ENCODE data around the gene WNT6. TPM values are rescaled to one million over a fixed set of nuclear protein-coding genes. Genes with fewer than 3 reads are reported as not detected.

WNT6 gene
- total and polyA plus RNA-seq, 10 of the 15 experiments (the other 5 are each of a cell fraction or from before 2014, with no cell fraction given): 0.11 to 0.44 (median 0.22) TPM; not detected in 5

DNA sequence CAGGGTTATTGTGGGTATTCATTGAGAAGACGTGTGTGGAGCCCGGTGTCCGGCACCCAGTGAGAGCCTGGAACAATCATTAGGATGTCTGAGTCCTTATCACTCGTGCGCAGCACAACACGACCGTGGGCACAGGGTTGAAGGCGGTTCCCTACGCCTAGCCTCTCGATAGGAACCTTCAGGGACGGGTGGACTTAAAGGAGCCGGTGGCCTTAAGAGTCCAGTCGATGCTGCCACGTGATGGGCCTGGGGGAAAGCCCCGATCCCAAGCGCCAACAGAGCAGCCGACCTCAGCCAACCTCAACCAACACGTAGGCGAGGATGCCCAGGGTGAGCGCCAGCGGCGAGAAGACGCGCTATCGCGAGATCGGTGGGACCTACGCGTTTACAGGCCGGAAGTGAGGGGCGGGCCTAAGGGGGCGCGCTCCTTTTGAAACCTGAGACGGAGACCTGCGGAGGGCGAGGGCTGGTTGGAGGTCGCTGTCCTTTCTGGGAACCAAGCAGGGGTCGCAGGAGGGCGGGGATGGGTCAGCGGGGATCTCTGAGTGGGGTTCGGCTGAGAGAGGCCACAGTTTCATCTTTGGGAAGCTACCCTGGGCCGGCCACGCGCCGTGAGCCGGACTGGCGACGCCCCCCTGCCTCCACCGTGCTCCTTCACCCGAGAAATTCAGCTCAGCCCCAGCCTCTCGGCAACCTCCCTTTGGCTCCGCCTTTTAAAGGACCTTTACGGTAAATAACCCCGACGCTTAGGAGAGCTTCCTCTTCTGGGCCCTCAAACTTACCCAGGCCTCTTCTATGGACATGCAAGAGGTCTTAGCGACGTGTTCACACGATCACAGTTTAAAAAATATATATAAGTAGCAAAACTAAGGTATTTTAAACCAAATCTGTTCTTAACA, 49.4 kb downstream of the WNT6 start (continued):
- TF ChIP-seq, protein P1, sequence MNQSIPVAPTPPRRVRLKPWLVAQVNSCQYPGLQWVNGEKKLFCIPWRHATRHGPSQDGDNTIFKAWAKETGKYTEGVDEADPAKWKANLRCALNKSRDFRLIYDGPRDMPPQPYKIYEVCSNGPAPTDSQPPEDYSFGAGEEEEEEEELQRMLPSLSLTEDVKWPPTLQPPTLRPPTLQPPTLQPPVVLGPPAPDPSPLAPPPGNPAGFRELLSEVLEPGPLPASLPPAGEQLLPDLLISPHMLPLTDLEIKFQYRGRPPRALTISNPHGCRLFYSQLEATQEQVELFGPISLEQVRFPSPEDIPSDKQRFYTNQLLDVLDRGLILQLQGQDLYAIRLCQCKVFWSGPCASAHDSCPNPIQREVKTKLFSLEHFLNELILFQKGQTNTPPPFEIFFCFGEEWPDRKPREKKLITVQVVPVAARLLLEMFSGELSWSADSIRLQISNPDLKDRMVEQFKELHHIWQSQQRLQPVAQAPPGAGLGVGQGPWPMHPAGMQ (IDR thresholded peaks at IDR 0.05; ENCODE audit: borderline replicate concordance): peak; percentile 89
- TF ChIP-seq, protein P2, sequence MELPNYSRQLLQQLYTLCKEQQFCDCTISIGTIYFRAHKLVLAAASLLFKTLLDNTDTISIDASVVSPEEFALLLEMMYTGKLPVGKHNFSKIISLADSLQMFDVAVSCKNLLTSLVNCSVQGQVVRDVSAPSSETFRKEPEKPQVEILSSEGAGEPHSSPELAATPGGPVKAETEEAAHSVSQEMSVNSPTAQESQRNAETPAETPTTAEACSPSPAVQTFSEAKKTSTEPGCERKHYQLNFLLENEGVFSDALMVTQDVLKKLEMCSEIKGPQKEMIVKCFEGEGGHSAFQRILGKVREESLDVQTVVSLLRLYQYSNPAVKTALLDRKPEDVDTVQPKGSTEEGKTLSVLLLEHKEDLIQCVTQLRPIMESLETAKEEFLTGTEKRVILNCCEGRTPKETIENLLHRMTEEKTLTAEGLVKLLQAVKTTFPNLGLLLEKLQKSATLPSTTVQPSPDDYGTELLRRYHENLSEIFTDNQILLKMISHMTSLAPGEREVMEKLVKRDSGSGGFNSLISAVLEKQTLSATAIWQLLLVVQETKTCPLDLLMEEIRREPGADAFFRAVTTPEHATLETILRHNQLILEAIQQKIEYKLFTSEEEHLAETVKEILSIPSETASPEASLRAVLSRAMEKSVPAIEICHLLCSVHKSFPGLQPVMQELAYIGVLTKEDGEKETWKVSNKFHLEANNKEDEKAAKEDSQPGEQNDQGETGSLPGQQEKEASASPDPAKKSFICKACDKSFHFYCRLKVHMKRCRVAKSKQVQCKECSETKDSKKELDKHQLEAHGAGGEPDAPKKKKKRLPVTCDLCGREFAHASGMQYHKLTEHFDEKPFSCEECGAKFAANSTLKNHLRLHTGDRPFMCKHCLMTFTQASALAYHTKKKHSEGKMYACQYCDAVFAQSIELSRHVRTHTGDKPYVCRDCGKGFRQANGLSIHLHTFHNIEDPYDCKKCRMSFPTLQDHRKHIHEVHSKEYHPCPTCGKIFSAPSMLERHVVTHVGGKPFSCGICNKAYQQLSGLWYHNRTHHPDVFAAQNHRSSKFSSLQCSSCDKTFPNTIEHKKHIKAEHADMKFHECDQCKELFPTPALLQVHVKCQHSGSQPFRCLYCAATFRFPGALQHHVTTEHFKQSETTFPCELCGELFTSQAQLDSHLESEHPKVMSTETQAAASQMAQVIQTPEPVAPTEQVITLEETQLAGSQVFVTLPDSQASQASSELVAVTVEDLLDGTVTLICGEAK (IDR thresholded peaks at IDR 0.05; ENCODE audit: borderline replicate concordance): peak; percentile 86
- 0 out of 2 replicates have a peak, but pooled peaks have one; percentile 41 for TF ChIP-seq SMAD5 (IDR thresholded peaks at IDR 0.05; ENCODE audit: low read depth)

DNA sequence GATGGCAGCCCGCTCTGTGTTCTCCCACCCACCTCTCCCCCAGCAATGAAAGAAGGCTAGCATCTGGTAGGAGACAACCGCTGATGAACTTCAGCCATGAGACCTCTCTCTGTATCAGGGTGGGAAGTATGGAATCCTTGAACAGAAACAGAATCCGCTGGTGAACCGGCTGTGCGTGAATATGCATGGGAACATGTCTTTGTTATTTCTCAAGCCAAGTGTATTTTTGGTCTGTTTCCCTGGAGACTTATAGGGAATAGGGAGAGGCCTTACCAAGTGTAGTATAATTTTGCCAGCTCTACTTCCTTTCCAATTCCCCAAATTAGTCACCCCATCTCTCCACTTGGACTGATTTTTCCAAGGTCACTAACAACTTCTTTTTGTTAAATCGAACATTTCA, 51.1 kb downstream of the WNT6 start:
- WGBS (ENCODE audit: insufficient coverage, insufficient replicate concordance, low lambda C conversion rate, missing lambda C conversion rate): 99% methylated on average over 6 of the region's 6 CpGs
- FAIRE-seq (no peak), ATAC-seq (no peak), DNase-seq (ENCODE audit: low read depth, low spot score) (no peak)
- Histone ChIP-seq H4K20me1 (ENCODE audit: control insufficient read depth, insufficient read depth) (no peaks in the 10 kb centered on the region), H3K9me3 (replicated peaks; ENCODE audit: control insufficient read depth, insufficient read depth, low read length) (no peaks in the 10 kb centered on the region; the same call in 2 of the 3 replicates), H3K27ac (ENCODE audit: control insufficient read depth, insufficient read depth) (no peak overlapping the region), H3K27me3 (replicated peaks in 1 of 2; ENCODE audit: control insufficient read depth in 2 of 2, insufficient read depth in 2 of 2, low read length in 1 of 2) (no peaks in the 10 kb centered on the region), H3K4me1 (ENCODE audit: control insufficient read depth, insufficient read depth, low read length) (peaks cover 8% of the 10 kb centered on the region), H2AFZ (ENCODE audit: control insufficient read depth, low read depth, low read length) (no peak overlapping the region), H3K79me2 (ENCODE audit: control insufficient read depth, insufficient read depth, low read length) (no peaks in the 10 kb centered on the region; the same call in 1 of the 2 replicates), H3K4me3 (no peak overlapping the region), H3K9ac (ENCODE audit: control insufficient read depth, insufficient read depth, low read length) (no peak overlapping the region), H3K36me3 (ENCODE audit: control insufficient read depth in 2 of 2, insufficient read depth in 2 of 2, low read length in 1 of 2) (no peaks in the 10 kb centered on the region), H3K4me2 (ENCODE audit: control insufficient read depth, insufficient read depth) (no peak overlapping the region)
- BruUV-seq (replicated peaks): no TSS peak
- ChIA-PET RAD21 (ENCODE audit: unreplicated experiment) (interaction anchor here (1.6 to 4.8 kb wide), 3 partner anchors 12 to 34 kb away, joined by 5 to 40 read pairs (median 14); no protein-coding TSS in a partner anchor), POLR2A (interaction anchor here (1.1 to 1.3 kb wide), 2 partner anchors 13 to 34 kb away, joined by 3 to 4 read pairs; no protein-coding TSS in a partner anchor), CTCF (interaction anchor here (0.8 to 22.2 kb wide), 9 partner anchors 12 to 385 kb away, joined by 3 to 1364 read pairs (median 3); partner anchors contain the start of genes TTLL4 and WNT10A), SMC1A (ENCODE audit: uncharacterized antibody, unreplicated experiment) (interaction anchor here (0.6 to 7.1 kb wide), 5 partner anchors 9 to 49 kb away, joined by 3 to 59 read pairs (median 8); partner anchors contain the start of gene CDK5R2)
- intact Hi-C loops (cut with micrococcal nuclease; ENCODE audit: unreplicated experiment): no loop called here
- in situ Hi-C loops (cut with MboI): no loop called here
- TF ChIP-seq NBN (IDR thresholded peaks at IDR 0.05): no peak
- TF ChIP-seq MEF2B (IDR thresholded peaks at IDR 0.05; ENCODE audit: partially characterized antibody, poor library complexity, severe bottlenecking): no peak
- TF ChIP-seq ETV6 (conservative IDR thresholded peaks at IDR 0.05 in 1 of 2, IDR thresholded peaks at IDR 0.05 in 1 of 2; ENCODE audit: borderline replicate concordance in 1 of 2, low read depth in 1 of 2): no peak
- no peak for TF ChIP-seq CEBPB (IDR thresholded peaks at IDR 0.05; ENCODE audit: borderline replicate concordance in 1 of 2, low read depth in 2 of 2, low read length in 2 of 2)
- TF ChIP-seq, protein P3, sequence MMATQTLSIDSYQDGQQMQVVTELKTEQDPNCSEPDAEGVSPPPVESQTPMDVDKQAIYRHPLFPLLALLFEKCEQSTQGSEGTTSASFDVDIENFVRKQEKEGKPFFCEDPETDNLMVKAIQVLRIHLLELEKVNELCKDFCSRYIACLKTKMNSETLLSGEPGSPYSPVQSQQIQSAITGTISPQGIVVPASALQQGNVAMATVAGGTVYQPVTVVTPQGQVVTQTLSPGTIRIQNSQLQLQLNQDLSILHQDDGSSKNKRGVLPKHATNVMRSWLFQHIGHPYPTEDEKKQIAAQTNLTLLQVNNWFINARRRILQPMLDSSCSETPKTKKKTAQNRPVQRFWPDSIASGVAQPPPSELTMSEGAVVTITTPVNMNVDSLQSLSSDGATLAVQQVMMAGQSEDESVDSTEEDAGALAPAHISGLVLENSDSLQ (IDR thresholded peaks at IDR 0.05): no peak
- no peak for TF ChIP-seq STAT1 (conservative IDR thresholded peaks at IDR 0.05)
- TF ChIP-seq, protein P4, sequence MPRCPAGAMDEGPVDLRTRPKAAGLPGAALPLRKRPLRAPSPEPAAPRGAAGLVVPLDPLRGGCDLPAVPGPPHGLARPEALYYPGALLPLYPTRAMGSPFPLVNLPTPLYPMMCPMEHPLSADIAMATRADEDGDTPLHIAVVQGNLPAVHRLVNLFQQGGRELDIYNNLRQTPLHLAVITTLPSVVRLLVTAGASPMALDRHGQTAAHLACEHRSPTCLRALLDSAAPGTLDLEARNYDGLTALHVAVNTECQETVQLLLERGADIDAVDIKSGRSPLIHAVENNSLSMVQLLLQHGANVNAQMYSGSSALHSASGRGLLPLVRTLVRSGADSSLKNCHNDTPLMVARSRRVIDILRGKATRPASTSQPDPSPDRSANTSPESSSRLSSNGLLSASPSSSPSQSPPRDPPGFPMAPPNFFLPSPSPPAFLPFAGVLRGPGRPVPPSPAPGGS (IDR thresholded peaks at IDR 0.05; ENCODE audit: borderline replicate concordance, insufficient read depth, low read depth, low read length, poor library complexity, severe bottlenecking): no peak
